ENCODE data around the gene MYO1A. TPM values are rescaled to one million over a fixed set of nuclear protein-coding genes. Genes with fewer than 3 reads are reported as not detected.

The MYO1A gene
- total and polyA plus RNA-seq, 2 of the 13 experiments (the other 11 are each of a cell fraction or from before 2014, with no cell fraction given): 5.3 to 6.0 TPM

GRCh38 chr12:57006809-57007475, 43.0 kb downstream of the MYO1A start:
- Histone ChIP-seq H2AFZ (ENCODE audit: low read length) (peak overlapping the region; percentile 9), H3K9ac (ENCODE audit: insufficient read depth, low read depth, low read length) (peak overlapping the region; percentile 30), H3K27me3 (ENCODE audit: control insufficient read depth in 1 of 2, insufficient read depth in 2 of 2, low read length in 2 of 2) (no peaks in the 10 kb centered on the region; a peak in 2 of 5 replicates), H3K36me3 (replicated peaks in 1 of 2; ENCODE audit: control insufficient read depth in 1 of 2, insufficient read depth in 2 of 2, low read length in 2 of 2) (peaks cover 10 to 28% of the 10 kb centered on the region in 2 experiments), H3K27ac (ENCODE audit: extremely low read length, insufficient read depth, low read length) (no peak overlapping the region), H3K4me2 (ENCODE audit: low read depth, low read length) (peak overlapping the region; percentile 68), H3K9me3 (ENCODE audit: low read length) (no peaks in the 10 kb centered on the region), H3K4me1 (ENCODE audit: insufficient read depth, low read length) (peaks cover 50% of the 10 kb centered on the region), H3K79me2 (ENCODE audit: insufficient read depth, low read length) (peaks cover 16% of the 10 kb centered on the region), H3K4me3 (replicated peaks in 1 of 3; ENCODE audit: insufficient read depth in 1 of 3, low read depth in 2 of 3, low read length in 3 of 3) (peak overlapping the region; percentile 9 to 59 (median 18); a peak in 5 of 6 replicates), H4K20me1 (ENCODE audit: insufficient read depth, low read length) (no peaks in the 10 kb centered on the region)
- FAIRE-seq (no peak), DNase-seq (ENCODE audit: low spot score) (no peak), ATAC-seq (no peak)
- in situ Hi-C loops (cut with HindIII; ENCODE audit: extremely low pct_ligation_motif_present, low pct_unique_long_range_greater_than_20kb) (loop anchor here (5.0 kb wide), 2 partner anchors 45 to 105 kb away; partner anchors contain the start of genes MYO1A and STAT6), intact Hi-C loops (cut with micrococcal nuclease; ENCODE audit: unreplicated experiment) (loop anchor here (1.0 kb wide), 1 partner anchor 95 kb away; no protein-coding TSS in a partner anchor)
- POLR2A ChIA-PET: no interaction called here
- CTCF ChIA-PET (ENCODE audit: low intra/inter-chr PET ratio, low total read pairs): interaction anchor here (4.6 kb wide), 1 partner anchor 56 kb away, joined by 72 read pairs; no protein-coding TSS in a partner anchor
- WGBS (ENCODE audit: low lambda C conversion rate): 41% methylated on average over 8 of the region's 10 CpGs
- no peak for TF ChIP-seq CEBPB (IDR thresholded peaks at IDR 0.05; ENCODE audit: borderline replicate concordance, low read depth, low read length)
- 0 out of 2 replicates have a peak, but pooled peaks have one; percentile 20 for TF ChIP-seq YEATS2 (CRISPR knock-in tag; IDR thresholded peaks at IDR 0.05; ENCODE audit: borderline replicate concordance)
- no peak for TF ChIP-seq PBX3 (CRISPR knock-in tag; IDR thresholded peaks at IDR 0.05; ENCODE audit: borderline replicate concordance)
- BruUV-seq (replicated peaks): no TSS peak

Measured in HepG2 (cell line).